Measurements from ENCODE around the gene ACSL6. TPM values are rescaled to one million over a fixed set of nuclear protein-coding genes. Genes with fewer than 3 reads are reported as not detected.

The ACSL6 gene
- polyA plus RNA-seq, 2 of the 4 experiments (the other 2 are of a cell fraction) = 0.06 to 0.09 TPM

DNA sequence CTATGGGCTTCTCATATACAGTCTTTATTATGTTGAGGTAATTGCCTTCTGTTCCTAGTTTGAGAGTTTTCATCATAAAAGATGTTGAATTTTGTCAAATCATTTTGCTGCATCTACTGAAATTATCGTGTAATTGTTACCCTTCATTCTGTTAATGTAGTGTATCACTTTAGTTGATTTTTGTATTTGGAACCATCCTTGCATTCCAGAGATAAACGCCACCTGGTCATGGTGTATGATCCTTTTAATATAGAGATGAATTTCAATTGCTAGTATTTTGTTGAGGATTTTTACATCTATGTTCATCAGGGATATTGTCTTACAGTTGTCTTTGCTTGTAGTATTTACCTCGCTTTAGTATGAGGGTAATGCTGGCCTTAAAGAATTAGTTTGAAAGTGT is 85.3 kb downstream of the ACSL6 start:
- Histone ChIP-seq H3K27ac (no peak overlapping the region), H3K4me1 (no peaks in the 10 kb centered on the region), H3K4me2 (no peak overlapping the region), H3K4me3 (no peak overlapping the region), H3K9me3 (peaks cover 14% of the 10 kb centered on the region)
- 15% methylated on average over 3 of the region's 3 CpGs for WGBS (ENCODE audit: missing lambda C conversion rate)
- ChIA-PET POLR2A (no interaction called here), CTCF (no interaction called here)
- DNase-seq (ENCODE audit: low read depth in 1 of 2, low spot score in 1 of 2) = no peak
- no peak for TF ChIP-seq EHF (CRISPR knock-in tag; IDR thresholded peaks at IDR 0.05)
- FAIRE-seq = no peak
- ATAC-seq = no peak

DNA sequence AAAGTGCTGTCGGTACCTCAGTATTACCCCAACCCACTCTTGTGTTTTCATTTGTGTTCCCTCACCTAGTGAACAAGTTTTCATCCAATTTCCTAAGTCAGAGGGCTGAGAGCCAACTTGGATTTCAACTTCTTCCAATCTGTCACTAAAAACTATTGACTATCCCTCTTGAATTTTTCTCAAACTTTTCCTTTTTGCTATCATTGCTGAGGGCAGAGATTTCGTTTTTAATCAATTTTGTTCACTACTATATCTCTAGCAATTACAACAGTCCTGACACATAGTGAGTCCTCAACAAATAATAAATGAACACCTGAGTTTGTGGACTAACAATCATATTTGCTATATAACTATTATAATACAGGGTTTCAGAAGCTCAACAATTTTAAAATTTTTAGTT is 95.0 kb downstream of the ACSL6 start:
- ATAC-seq (no peak), DNase-seq (ENCODE audit: low read depth in 1 of 2, low spot score in 1 of 2) (no peak), FAIRE-seq (no peak)
- TF ChIP-seq CEBPB (IDR thresholded peaks at IDR 0.05) (no peak), ZNF302 (CRISPR knock-in tag; IDR thresholded peaks at IDR 0.05) (no peak), ZFP36 (IDR thresholded peaks at IDR 0.05; ENCODE audit: borderline replicate concordance, partially characterized antibody) (peak; percentile 14), NR3C1 (IDR thresholded peaks at IDR 0.05) (no peak), JUN (IDR thresholded peaks at IDR 0.05) (no peak), HEYL (CRISPR knock-in tag; IDR thresholded peaks at IDR 0.05) (no peak), RAD21 (conservative IDR thresholded peaks at IDR 0.05 in 1 of 2, IDR thresholded peaks at IDR 0.05 in 1 of 2) (no peak), CBX8 (IDR thresholded peaks at IDR 0.05) (peak; percentile 99), ZC3H11A (IDR thresholded peaks at IDR 0.05) (no peak), HOXA7 (CRISPR knock-in tag; IDR thresholded peaks at IDR 0.05) (no peak), PHF8 (IDR thresholded peaks at IDR 0.05; ENCODE audit: borderline replicate concordance, low read depth) (no peak), EHMT2 (IDR thresholded peaks at IDR 0.05; ENCODE audit: low read depth) (no peak), RNF2 (IDR thresholded peaks at IDR 0.05; ENCODE audit: borderline replicate concordance, low read depth) (peak; percentile 98), NPAS2 (CRISPR knock-in tag; IDR thresholded peaks at IDR 0.05; ENCODE audit: borderline replicate concordance) (no peak), KDM1A (IDR thresholded peaks at IDR 0.05; ENCODE audit: low read depth) (no peak), MYC (IDR thresholded peaks at IDR 0.05; ENCODE audit: borderline replicate concordance, low read length) (no peak), GATA3 (IDR thresholded peaks at IDR 0.05; ENCODE audit: borderline replicate concordance) (no peak), RFX5 (IDR thresholded peaks at IDR 0.05) (no peak), TP53 (CRISPR knock-in tag; IDR thresholded peaks at IDR 0.05) (no peak), EHF (CRISPR knock-in tag; IDR thresholded peaks at IDR 0.05) (no peak), KDM5A (IDR thresholded peaks at IDR 0.05) (no peak)
- TF ChIP-seq, protein P1, sequence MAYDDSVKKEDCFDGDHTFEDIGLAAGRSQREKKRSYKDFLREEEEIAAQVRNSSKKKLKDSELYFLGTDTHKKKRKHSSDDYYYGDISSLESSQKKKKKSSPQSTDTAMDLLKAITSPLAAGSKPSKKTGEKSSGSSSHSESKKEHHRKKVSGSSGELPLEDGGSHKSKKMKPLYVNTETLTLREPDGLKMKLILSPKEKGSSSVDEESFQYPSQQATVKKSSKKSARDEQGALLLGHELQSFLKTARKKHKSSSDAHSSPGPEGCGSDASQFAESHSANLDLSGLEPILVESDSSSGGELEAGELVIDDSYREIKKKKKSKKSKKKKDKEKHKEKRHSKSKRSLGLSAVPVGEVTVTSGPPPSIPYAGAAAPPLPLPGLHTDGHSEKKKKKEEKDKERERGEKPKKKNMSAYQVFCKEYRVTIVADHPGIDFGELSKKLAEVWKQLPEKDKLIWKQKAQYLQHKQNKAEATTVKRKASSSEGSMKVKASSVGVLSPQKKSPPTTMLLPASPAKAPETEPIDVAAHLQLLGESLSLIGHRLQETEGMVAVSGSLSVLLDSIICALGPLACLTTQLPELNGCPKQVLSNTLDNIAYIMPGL (CRISPR knock-in tag; IDR thresholded peaks at IDR 0.05; ENCODE audit: borderline replicate concordance) = no peak
- TF ChIP-seq, protein P2, sequence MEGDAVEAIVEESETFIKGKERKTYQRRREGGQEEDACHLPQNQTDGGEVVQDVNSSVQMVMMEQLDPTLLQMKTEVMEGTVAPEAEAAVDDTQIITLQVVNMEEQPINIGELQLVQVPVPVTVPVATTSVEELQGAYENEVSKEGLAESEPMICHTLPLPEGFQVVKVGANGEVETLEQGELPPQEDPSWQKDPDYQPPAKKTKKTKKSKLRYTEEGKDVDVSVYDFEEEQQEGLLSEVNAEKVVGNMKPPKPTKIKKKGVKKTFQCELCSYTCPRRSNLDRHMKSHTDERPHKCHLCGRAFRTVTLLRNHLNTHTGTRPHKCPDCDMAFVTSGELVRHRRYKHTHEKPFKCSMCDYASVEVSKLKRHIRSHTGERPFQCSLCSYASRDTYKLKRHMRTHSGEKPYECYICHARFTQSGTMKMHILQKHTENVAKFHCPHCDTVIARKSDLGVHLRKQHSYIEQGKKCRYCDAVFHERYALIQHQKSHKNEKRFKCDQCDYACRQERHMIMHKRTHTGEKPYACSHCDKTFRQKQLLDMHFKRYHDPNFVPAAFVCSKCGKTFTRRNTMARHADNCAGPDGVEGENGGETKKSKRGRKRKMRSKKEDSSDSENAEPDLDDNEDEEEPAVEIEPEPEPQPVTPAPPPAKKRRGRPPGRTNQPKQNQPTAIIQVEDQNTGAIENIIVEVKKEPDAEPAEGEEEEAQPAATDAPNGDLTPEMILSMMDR (IDR thresholded peaks at IDR 0.05) = no peak
- TF ChIP-seq, protein P3, sequence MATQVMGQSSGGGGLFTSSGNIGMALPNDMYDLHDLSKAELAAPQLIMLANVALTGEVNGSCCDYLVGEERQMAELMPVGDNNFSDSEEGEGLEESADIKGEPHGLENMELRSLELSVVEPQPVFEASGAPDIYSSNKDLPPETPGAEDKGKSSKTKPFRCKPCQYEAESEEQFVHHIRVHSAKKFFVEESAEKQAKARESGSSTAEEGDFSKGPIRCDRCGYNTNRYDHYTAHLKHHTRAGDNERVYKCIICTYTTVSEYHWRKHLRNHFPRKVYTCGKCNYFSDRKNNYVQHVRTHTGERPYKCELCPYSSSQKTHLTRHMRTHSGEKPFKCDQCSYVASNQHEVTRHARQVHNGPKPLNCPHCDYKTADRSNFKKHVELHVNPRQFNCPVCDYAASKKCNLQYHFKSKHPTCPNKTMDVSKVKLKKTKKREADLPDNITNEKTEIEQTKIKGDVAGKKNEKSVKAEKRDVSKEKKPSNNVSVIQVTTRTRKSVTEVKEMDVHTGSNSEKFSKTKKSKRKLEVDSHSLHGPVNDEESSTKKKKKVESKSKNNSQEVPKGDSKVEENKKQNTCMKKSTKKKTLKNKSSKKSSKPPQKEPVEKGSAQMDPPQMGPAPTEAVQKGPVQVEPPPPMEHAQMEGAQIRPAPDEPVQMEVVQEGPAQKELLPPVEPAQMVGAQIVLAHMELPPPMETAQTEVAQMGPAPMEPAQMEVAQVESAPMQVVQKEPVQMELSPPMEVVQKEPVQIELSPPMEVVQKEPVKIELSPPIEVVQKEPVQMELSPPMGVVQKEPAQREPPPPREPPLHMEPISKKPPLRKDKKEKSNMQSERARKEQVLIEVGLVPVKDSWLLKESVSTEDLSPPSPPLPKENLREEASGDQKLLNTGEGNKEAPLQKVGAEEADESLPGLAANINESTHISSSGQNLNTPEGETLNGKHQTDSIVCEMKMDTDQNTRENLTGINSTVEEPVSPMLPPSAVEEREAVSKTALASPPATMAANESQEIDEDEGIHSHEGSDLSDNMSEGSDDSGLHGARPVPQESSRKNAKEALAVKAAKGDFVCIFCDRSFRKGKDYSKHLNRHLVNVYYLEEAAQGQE (IDR thresholded peaks at IDR 0.05) = no peak
- TF ChIP-seq, protein P4, sequence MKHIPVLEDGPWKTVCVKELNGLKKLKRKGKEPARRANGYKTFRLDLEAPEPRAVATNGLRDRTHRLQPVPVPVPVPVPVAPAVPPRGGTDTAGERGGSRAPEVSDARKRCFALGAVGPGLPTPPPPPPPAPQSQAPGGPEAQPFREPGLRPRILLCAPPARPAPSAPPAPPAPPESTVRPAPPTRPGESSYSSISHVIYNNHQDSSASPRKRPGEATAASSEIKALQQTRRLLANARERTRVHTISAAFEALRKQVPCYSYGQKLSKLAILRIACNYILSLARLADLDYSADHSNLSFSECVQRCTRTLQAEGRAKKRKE (CRISPR knock-in tag; IDR thresholded peaks at IDR 0.05; ENCODE audit: low read depth) = no peak
- TF ChIP-seq, protein P5, sequence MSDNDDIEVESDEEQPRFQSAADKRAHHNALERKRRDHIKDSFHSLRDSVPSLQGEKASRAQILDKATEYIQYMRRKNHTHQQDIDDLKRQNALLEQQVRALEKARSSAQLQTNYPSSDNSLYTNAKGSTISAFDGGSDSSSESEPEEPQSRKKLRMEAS (IDR thresholded peaks at IDR 0.05) = no peak
- H3K27ac ChIP-seq = no peak overlapping the region
- H3K9me3 ChIP-seq = peaks cover 3% of the 10 kb centered on the region; the same call in 1 of the 3 replicates
- POLR2A ChIA-PET = no interaction called here
- H3K4me1 ChIP-seq = no peaks in the 10 kb centered on the region
- H3K4me3 ChIP-seq = no peak overlapping the region
- CTCF ChIA-PET = no interaction called here
- H3K4me2 ChIP-seq = no peak overlapping the region
- 4% methylated on average over 2 of the region's 2 CpGs for WGBS (ENCODE audit: missing lambda C conversion rate)
